A673 (cell line): ENCODE measurements around the gene THOC2. TPM values are rescaled to one million over a fixed set of nuclear protein-coding genes. Genes with fewer than 3 reads are reported as not detected.

Experiments
- BruUV-seq: library from RNA; stranded (reverse); fragments of 400-500 nt; replicated peaks from 2 replicates; lab custom pipeline; 2021; lab: Mats Ljungman, UMichigan
- CTCF ChIA-PET: fragments of 300-600 bp; sonication (Branson Sonifier 250); formaldehyde crosslinking; loops from one replicate; lab custom pipeline; 2022; ENCODE audit warnings: antibody characterized with exemption; lab: Charles Lee
- POLR2A ChIA-PET: fragments of 300-600 bp; sonication (Branson Sonifier 250); formaldehyde crosslinking; loops from one replicate; lab custom pipeline; 2022; ENCODE audit warnings: antibody characterized with exemption; ENCODE audit not compliant: low non-redundant PET; lab: Charles Lee
- DNase-seq: peaks from one replicate; pipeline ENCODE4 v3.0.0-alpha.2; 2015; ENCODE audit warnings: low spot score
- H3K27ac ChIP-seq: fragments of 200-600 bp; sonication (generic); 2 replicates; pipeline ENCODE4 v1.5.1; 2016; ENCODE audit warnings: mixed run types, low read depth, mild to moderate bottlenecking, mixed read lengths, antibody characterized with exemption, low read length; ENCODE audit not compliant: poor library complexity, severe bottlenecking
- H3K27me3 ChIP-seq: fragments of 200-600 bp; sonication (generic); replicated peaks from 2 replicates; pipeline ENCODE4 v1.6.1; 2017; ENCODE audit warnings: mixed run types, low read depth, mild to moderate bottlenecking, mixed read lengths, antibody characterized with exemption, low read length; ENCODE audit not compliant: insufficient read depth, poor library complexity
- H3K36me3 ChIP-seq: fragments of 200-600 bp; sonication (generic); 2 replicates; pipeline ENCODE4 v1.6.1; 2016; ENCODE audit warnings: mixed run types, mild to moderate bottlenecking, mixed read lengths, antibody characterized with exemption, low read length; ENCODE audit not compliant: insufficient read depth, poor library complexity, severe bottlenecking
- H3K4me1 ChIP-seq: fragments of 200-600 bp; sonication (generic); 2 replicates; pipeline ENCODE4 v1.6.1; 2017; ENCODE audit warnings: mixed run types, mild to moderate bottlenecking, mixed read lengths, antibody characterized with exemption, low read length; ENCODE audit not compliant: insufficient read depth, poor library complexity, severe bottlenecking
- H3K4me3 ChIP-seq: fragments of 200-600 bp; sonication (generic); 2 replicates; pipeline ENCODE4 v1.5.1; 2016; ENCODE audit warnings: low read depth, mixed run types, mild to moderate bottlenecking, mixed read lengths, low read length; ENCODE audit not compliant: poor library complexity, severe bottlenecking
- H3K9me3 ChIP-seq: fragments of 200-600 bp; sonication (generic); 2 replicates; pipeline ENCODE4 v1.6.1; 2016; ENCODE audit warnings: mixed run types, low read depth, mild to moderate bottlenecking, mixed read lengths, antibody characterized with exemption, low read length; ENCODE audit not compliant: poor library complexity, severe bottlenecking
- CTCF ChIP-seq: fragments of 300-800, 200-600 bp; sonication (generic); conservative IDR thresholded peaks from 2 replicates; pipeline ENCODE4 v1.5.1; 2017; ENCODE audit warnings: low read depth, mild to moderate bottlenecking, antibody characterized with exemption, low read length, moderate library complexity, mixed read lengths
- EZH2 ChIP-seq: fragments of 200-600 bp; sonication (generic); IDR thresholded peaks from 2 replicates; pipeline ENCODE4 v1.6.1; 2017; ENCODE audit warnings: borderline replicate concordance, low read depth, mild to moderate bottlenecking, mixed read lengths, antibody characterized with exemption, low read length; ENCODE audit not compliant: poor library complexity, severe bottlenecking
- intact Hi-C: fragments of 100-400 bp; cut with micrococcal nuclease; formaldehyde crosslinking; loops from one replicate; pipeline ENCODE4 v1.10.0; 2022; ENCODE audit not compliant: unreplicated experiment
- total RNA-seq: library from RNA; stranded (reverse); gene quantifications from 2 replicates; pipeline ENCODE4 v1.2.3, GENCODE V29; 2021

Gene THOC2
- total RNA-seq, 1 experiment from 2014 or later = 103 TPM

- DNase-seq = no peak
- BruUV-seq = no TSS peak
- Histone ChIP-seq H3K9me3 (no peaks in the 10 kb centered on the region), H3K27me3 (no peaks in the 10 kb centered on the region), H3K4me1 (no peaks in the 10 kb centered on the region), H3K36me3 (peaks cover 15% of the 10 kb centered on the region), H3K27ac (no peak overlapping the region), H3K4me3 (no peak overlapping the region)
- no peak for TF ChIP-seq EZH2
- no peak for TF ChIP-seq CTCF
- CTCF ChIA-PET = no interaction called here
- POLR2A ChIA-PET = no interaction called here
- intact Hi-C loops = no loop called here
These were observed 115.8 kb downstream of the THOC2 start for GRCh38 chrX:123617007-123617406.

- ChIA-PET CTCF (no interaction called here), POLR2A (no interaction called here)
- no peak overlapping the region for H3K27ac ChIP-seq
- TF ChIP-seq CTCF (no peak), EZH2 (no peak)
- no peak overlapping the region for H3K4me3 ChIP-seq
- no peaks in the 10 kb centered on the region for H3K27me3 ChIP-seq
- no peaks in the 10 kb centered on the region for H3K4me1 ChIP-seq
- no TSS peak for BruUV-seq
- H3K36me3 ChIP-seq = no peaks in the 10 kb centered on the region
- intact Hi-C loops = no loop called here
- DNase-seq = no peak
- no peaks in the 10 kb centered on the region for H3K9me3 ChIP-seq
These were observed 121.9 kb downstream of the THOC2 start for GRCh38 chrX:123610915-123611314.

- H3K4me3 ChIP-seq = no peak overlapping the region
- no TSS peak for BruUV-seq
- DNase-seq = no peak
These were observed 125.0 kb downstream of the THOC2 start for GRCh38 chrX:123607806-123608205.

More at GRCh38 chrX:123607806-123608205, 125.0 kb downstream of the THOC2 start:
- ChIA-PET POLR2A (no interaction called here), CTCF (no interaction called here)
- no peak for TF ChIP-seq CTCF
- TF ChIP-seq EZH2 = no peak
- no peaks in the 10 kb centered on the region for H3K27me3 ChIP-seq
- H3K36me3 ChIP-seq = peaks cover 6% of the 10 kb centered on the region
- no peaks in the 10 kb centered on the region for H3K9me3 ChIP-seq
- H3K4me1 ChIP-seq = no peaks in the 10 kb centered on the region
- no peak overlapping the region for H3K27ac ChIP-seq
- intact Hi-C loops = loop anchor here (10.0 kb wide), 1 partner anchor 127 kb away; the partner anchor contains the start of gene THOC2
